ENCODE results near the gene HEPACAM.

GRCh38 chr11:124879493-124880289, 56.2 kb downstream of the HEPACAM start:
- no peak for TF ChIP-seq CTCF (IDR thresholded peaks at IDR 0.05)
- TF ChIP-seq POLR2A (IDR thresholded peaks at IDR 0.05; ENCODE audit: low read depth) = no peak
- TF ChIP-seq EP300 (IDR thresholded peaks at IDR 0.05) = no peak
